Right atrium auricular region (tissue), 2 donors: ENCODE results near the gene CSDE1. TPM values are rescaled to one million over a fixed set of nuclear protein-coding genes. Genes with fewer than 3 reads are reported as not detected.
"Not testable (repeated sequence)": the region's sequence is repeated elsewhere in the genome, so short reads cannot be mapped to it uniquely, and the experiment has no call there.

Experiments
- DNase-seq: peaks from one replicate; pipeline ENCODE4 v3.0.0-alpha.2; 2019; ENCODE audit warnings: low spot score
- H3K27ac ChIP-seq, 2 donors: fragments of 200-600 bp; sonication (generic); 1 replicate in 1 of 2; 2 replicates in 1 of 2; pipeline ENCODE4 v1.5.1; 2016 to 2019
- H3K27me3 ChIP-seq, 2 donors: fragments of 200-600 bp; sonication (generic); one replicate each; pipeline versions ENCODE4 v1.5.1 to v1.6.0; 2017 to 2019
- H3K36me3 ChIP-seq: fragments of 200-600 bp; sonication (generic); one replicate; pipeline ENCODE4 v1.5.1; 2016
- H3K4me1 ChIP-seq, 2 donors: fragments of 200-600 bp; sonication (generic); one replicate each; pipeline versions ENCODE4 v1.5.1 to v1.6.0; 2017 to 2019
- H3K4me3 ChIP-seq, 2 donors: fragments of 200-600 bp; sonication (generic); 1 replicate in 1 of 2; 2 replicates in 1 of 2; pipeline ENCODE4 v1.5.1; 2017 to 2019; ENCODE audit warnings: mild to moderate bottlenecking in 1 of 2, moderate library complexity in 1 of 2
- H3K9me3 ChIP-seq, 2 donors: fragments of 200-600 bp; sonication (generic); one replicate each; pipeline ENCODE4 v1.5.1; 2019
- total RNA-seq, 2 donors: library from RNA; depleted of rRNA; stranded (reverse); fragments of >200 nt; gene quantifications; one replicate each; pipeline ENCODE4 v1.1.0, GENCODE V29; 2016
- TF ChIP-seq, protein P1 (sequence below), 2 donors: fragments of 200-600 bp; sonication (generic); IDR thresholded peaks; one replicate each; pipeline ENCODE4 v1.5.1; 2019; ENCODE audit warnings: antibody characterized with exemption in 2 of 2

CSDE1 gene
- total RNA-seq, 2 donors from 2014 or later = 917 to 1,380 TPM

DNA sequence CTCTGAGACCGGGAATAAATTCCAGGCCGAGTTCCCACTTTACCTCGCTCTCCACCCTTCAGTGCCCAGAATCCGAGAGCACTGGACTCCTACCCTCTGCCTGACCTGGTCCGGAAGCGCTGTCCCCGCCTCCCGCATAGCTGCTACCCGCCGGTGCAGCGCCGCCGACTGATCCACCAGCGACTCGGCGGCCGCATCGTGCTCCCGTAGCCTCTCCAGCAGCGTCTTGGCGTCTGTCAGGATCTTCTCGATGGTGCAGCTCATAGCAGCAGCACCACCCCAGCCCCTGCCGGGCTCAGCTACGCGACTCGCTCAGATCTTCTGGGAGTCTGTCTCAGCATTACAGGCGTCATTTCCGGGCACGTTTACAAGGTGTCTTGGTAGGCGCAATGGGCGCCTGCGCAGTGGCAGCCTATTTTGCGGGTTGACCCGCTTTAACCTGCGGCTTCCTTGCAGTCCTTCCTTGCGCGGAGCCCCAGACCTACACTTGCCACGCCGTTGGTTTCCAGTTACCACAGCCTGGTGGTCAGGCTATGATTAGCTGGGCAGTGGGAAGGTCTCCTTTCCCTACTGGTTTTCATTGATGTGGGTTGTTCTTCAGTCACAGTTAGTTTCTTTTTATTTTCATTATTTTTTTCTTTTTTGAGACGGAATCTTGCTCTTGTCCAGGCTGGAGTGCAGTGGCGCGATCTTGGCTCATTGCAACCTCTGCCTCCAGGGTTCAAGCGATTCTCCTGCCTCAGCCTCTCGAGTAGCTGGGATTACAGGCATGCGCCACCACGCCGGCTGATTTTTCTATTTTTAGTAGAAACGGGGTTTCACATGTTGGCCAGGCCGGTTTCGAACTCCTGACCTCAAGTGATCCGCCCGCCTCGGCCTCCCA lies 22.8 kb upstream of the CSDE1 start, which contains the start of gene SIKE1:
Gene SIKE1, minus strand, starts transcription at position 342 of the 883 bp plus-strand sequence. Its CDS starts 78 bp downstream, at position 264.
- Histone ChIP-seq H3K27ac (peak within 1 kb of the TSS; percentile 85 to 88), H3K4me3 (peak within 1 kb of the TSS; percentile 66 to 75), H3K4me1 (peaks cover 0 to 13% of the 10 kb centered on the region in 2 donors), H3K36me3 (no peaks in the 10 kb centered on the region), H3K27me3 (no peaks in the 10 kb centered on the region), H3K9me3 (no peaks in the 10 kb centered on the region)
- DNase-seq = peak; percentile 94
- TF ChIP-seq, protein P1, sequence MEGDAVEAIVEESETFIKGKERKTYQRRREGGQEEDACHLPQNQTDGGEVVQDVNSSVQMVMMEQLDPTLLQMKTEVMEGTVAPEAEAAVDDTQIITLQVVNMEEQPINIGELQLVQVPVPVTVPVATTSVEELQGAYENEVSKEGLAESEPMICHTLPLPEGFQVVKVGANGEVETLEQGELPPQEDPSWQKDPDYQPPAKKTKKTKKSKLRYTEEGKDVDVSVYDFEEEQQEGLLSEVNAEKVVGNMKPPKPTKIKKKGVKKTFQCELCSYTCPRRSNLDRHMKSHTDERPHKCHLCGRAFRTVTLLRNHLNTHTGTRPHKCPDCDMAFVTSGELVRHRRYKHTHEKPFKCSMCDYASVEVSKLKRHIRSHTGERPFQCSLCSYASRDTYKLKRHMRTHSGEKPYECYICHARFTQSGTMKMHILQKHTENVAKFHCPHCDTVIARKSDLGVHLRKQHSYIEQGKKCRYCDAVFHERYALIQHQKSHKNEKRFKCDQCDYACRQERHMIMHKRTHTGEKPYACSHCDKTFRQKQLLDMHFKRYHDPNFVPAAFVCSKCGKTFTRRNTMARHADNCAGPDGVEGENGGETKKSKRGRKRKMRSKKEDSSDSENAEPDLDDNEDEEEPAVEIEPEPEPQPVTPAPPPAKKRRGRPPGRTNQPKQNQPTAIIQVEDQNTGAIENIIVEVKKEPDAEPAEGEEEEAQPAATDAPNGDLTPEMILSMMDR (IDR thresholded peaks at IDR 0.05) = peak in 1 of 2 donors; percentile 40

DNA sequence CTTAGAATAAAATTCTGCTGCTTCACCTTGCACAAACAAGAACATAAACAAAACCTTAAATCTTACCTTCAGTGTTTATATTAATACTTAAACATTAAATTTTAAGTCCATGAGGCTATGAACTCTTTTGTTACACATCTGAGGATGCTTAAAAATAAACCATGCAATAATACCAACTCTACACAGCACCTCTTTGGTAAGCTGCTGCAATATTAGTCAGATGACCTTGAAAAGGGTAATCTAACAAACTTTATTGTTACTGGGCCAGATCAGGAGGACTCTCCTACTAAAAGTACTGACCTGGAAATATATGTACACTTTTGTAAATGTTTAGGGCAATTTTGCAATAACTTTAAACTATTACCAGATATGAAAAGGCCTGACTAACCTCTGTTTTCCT lies 21.9 kb upstream of the CSDE1 start:
- Histone ChIP-seq H3K4me1 (peaks cover 0 to 13% of the 10 kb centered on the region in 2 donors), H3K27me3 (no peaks in the 10 kb centered on the region), H3K4me3 (peak overlapping the region; percentile 66 to 75), H3K36me3 (no peaks in the 10 kb centered on the region), H3K9me3 (no peaks in the 10 kb centered on the region), H3K27ac (peak overlapping the region; percentile 85 to 88)
- TF ChIP-seq, protein P1 (IDR thresholded peaks at IDR 0.05) = no peak
- DNase-seq = no peak

GRCh38 chr1:114776726-114777125 lies 18.9 kb upstream of the CSDE1 start:
- H3K4me3 ChIP-seq, H3K27me3 ChIP-seq, H3K9me3 ChIP-seq, DNase-seq, H3K27ac ChIP-seq: not testable (repeated sequence)
- peaks cover 15% of the 10 kb centered on the region for H3K36me3 ChIP-seq
- H3K4me1 ChIP-seq = peaks cover 0 to 13% of the 10 kb centered on the region in 2 donors

GRCh38 chr1:114771992-114772391 lies 14.2 kb upstream of the CSDE1 start:
- H3K36me3 ChIP-seq = peaks cover 15% of the 10 kb centered on the region
- H3K4me1 ChIP-seq = no peaks in the 10 kb centered on the region
- TF ChIP-seq, protein P1 (IDR thresholded peaks at IDR 0.05) = no peak
- H3K27me3 ChIP-seq = no peaks in the 10 kb centered on the region
- H3K4me3 ChIP-seq = no peak overlapping the region
- no peak for DNase-seq
- no peaks in the 10 kb centered on the region for H3K9me3 ChIP-seq
- H3K27ac ChIP-seq = no peak overlapping the region

DNA sequence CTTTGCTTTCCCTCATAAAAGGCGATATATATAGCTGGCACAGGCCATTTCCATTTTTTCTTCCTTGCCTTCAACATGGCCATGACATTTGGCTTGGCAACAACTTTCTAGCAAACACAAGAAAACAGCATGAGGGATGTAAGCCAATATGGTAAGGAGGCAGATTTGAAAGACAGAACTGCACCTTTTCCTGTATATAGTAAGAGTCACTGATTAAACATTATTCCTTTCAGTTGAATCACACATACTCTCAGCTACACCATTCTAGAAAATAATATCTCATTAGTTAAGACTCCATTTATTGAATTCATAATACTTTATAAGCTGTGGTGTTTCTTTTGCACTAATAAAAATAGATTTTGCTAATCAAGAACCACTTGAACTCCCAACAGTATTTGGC lies 13.2 kb upstream of the CSDE1 start:
- peaks cover 15% of the 10 kb centered on the region for H3K36me3 ChIP-seq
- no peak overlapping the region for H3K27ac ChIP-seq
- no peak overlapping the region for H3K4me3 ChIP-seq
- DNase-seq = no peak
- H3K27me3 ChIP-seq = no peaks in the 10 kb centered on the region
- H3K4me1 ChIP-seq = no peaks in the 10 kb centered on the region
- H3K9me3 ChIP-seq = no peaks in the 10 kb centered on the region
- TF ChIP-seq, protein P1 (IDR thresholded peaks at IDR 0.05) = no peak

GRCh38 chr1:114764689-114765088 lies 6.9 kb upstream of the CSDE1 start:
- Histone ChIP-seq H3K9me3 (no peaks in the 10 kb centered on the region), H3K27ac (no peak overlapping the region), H3K36me3 (no peaks in the 10 kb centered on the region), H3K4me1 (no peaks in the 10 kb centered on the region), H3K4me3 (no peak overlapping the region), H3K27me3 (no peaks in the 10 kb centered on the region)
- TF ChIP-seq, protein P1 (IDR thresholded peaks at IDR 0.05) = no peak
- no peak for DNase-seq
